HG02571 (cell line): ENCODE data around the gene USF2.
A peak's percentile ranks its signal among the peaks of the same experiment; 100 is the strongest.
"Not testable (repeated sequence)": the region's sequence is repeated elsewhere in the genome, so short reads cannot be mapped to it uniquely, and the experiment has no call there.

Source experiments
- ATAC-seq: cut with Tn5 transposase; IDR thresholded peaks from one replicate; pipeline ENCODE4 v1.9.1; 2021; ENCODE audit warnings: mild to moderate bottlenecking, moderate library complexity; ENCODE audit not compliant: unreplicated experiment

Gene USF2, protein sequence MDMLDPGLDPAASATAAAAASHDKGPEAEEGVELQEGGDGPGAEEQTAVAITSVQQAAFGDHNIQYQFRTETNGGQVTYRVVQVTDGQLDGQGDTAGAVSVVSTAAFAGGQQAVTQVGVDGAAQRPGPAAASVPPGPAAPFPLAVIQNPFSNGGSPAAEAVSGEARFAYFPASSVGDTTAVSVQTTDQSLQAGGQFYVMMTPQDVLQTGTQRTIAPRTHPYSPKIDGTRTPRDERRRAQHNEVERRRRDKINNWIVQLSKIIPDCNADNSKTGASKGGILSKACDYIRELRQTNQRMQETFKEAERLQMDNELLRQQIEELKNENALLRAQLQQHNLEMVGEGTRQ

GRCh38 chr19:35268536-35269437, at the start of gene USF2:
USF2 (plus strand) TSS chr19:35268962; CDS start chr19:35269102, 140 bp downstream.
- peak; percentile 16 for ATAC-seq

DNA sequence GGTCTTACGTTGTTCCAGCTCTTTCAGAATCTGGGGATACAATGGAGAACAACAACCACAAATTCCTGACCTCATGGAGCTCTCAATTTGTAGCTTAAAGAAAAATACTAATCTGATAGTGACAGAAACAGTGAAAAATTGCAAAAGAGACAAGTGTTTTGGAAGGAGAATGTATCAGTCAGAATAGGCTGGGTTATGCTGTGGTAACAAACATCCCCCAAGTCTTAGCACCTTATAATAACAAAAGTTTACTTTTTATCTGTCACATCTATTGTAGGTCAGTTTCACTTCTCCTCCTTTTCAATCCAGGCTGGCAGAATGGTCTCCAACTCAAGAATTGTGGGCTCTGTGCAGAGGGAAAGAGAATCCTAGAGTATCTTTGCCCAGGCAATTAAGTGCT, 49.8 kb upstream of the USF2 start:
- ATAC-seq = no peak

DNA sequence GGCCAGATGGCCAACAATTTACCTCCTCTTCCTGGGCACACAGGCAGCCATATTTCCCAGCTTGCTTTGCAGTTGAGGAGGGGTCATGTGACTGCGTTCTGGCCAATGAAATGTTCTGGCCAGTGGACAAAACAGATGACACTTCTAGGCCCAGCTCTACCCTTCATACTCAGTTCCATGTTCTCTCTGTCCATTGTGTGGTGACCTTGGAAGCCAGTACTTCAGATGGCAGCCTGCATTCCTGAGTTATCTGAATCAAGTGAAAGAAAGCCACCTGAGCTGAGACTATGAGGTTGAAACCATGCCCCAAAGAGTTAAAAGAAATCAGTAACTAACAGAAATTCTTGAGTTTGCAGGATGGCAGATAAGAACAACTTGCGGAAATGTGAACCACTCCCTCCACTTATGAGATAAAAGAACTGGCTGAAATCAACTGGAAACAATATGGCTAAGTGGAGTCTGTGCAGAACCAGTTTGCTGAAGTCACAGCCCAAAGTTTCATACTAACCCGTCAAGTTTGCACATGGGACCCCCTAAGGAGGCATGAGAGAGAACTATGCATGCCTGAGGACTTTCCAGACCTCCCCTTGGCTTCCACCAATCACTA, 48.3 kb upstream of the USF2 start:
- ATAC-seq = no peak

GRCh38 chr19:35220973-35221590, 47.7 kb upstream of the USF2 start:
- ATAC-seq = not testable (repeated sequence)

DNA sequence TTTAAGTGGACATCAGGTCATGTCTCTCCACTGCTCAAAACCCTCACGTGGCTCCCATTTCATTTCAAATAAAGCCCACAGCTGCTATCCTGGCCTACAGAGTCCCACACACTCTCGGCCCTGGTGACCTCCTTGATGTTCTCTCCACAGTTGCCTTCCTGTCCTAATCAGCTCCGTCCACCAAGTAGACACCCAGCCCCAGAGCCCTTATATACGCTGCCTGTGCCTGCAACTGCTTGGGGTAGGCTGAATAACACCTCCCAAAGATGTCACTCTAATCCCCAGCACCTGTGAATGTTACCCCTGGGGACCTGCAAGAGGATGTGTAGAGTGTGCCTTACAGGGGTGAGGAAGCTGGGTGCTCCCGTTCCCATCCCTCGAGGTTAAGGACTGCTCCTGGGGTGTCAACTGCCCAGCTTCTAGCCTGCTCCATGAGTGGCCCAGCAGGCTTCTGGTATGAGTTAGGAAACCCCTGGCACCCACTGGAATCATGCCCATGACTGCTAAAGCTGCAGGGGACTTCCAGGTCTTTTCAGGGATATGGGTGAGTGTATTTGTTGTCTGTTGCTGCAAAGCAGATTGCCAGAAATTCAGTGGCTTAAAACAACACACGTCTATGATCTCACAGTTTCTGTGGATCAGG, 46.3 kb upstream of the USF2 start:
- no peak for ATAC-seq

GRCh38 chr19:35223084-35223790, 45.5 kb upstream of the USF2 start:
- ATAC-seq = no peak

DNA sequence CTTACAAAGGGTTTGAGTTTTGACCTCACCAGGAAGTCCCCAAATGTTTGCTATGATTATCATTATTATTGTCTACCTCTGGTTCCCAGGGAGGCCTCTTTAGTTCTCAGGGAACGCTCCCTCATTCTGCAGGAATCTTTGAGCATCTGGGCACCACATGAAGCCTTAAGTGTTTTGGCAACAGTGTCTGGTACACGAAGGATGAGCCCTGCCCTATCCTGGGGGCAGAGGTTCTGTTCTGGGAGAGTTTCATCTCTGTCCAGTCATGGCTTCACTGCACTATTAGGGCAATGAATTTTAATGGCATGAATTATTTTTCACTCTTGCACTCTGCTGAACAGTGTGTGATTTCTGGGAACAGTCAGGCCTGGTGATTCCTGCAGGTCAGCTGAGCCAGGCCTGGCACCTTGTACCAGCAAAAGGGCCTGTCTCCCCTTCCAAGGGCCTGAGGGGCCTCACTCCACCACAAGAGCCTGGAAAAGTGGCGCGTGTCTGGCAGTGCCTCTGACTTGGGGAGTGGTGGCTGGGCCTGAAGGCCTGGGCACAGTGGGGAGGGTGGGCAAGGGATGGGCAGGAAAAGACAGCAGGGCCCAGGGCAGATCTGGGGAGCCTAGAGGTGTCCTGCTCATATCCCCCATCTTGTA, 44.8 kb upstream of the USF2 start:
- ATAC-seq = no peak

DNA sequence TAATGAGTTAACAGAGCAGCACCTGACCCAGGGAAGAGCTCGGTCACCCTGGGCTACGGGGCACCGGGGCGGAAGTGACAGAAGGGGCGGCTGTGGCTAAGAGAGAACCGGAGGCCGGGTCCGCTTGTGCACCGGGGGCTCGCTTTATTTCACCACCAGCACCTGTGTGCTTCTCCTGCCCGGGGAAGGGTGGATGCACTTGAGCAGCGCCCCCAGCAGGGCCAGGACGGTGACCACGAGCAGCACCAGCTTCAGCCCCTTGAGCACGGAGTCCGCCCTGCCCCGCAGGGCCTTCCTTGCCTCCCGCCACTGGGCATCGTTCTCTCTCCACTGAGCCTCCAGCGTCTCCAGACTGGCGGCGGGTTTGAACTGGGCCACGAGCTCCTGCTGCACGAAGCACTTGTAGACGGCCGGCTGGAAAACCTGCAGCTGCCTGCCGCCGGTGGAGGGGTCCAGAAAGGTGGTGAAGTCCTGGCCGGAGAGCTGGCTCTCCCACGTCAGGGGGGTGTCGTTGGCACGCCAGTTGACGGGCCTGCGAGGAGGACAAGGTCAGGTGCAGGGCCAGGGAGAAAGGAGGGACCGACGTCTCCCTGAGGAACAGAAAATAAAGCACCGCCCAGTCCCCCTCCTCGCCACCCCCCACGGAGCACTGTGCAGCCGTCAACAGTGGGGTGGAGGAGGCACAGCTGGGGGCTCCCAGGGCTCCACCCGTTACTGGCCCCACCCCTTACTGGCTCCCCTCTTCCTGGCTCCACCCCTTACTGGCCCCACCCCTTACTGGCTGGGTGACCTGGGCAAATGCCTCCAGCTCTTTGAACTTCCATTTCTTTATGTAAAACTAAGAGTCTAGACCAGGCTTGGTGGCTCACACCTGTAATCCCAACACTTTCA, 43.8 kb upstream of the USF2 start:
- ATAC-seq = no peak

DNA sequence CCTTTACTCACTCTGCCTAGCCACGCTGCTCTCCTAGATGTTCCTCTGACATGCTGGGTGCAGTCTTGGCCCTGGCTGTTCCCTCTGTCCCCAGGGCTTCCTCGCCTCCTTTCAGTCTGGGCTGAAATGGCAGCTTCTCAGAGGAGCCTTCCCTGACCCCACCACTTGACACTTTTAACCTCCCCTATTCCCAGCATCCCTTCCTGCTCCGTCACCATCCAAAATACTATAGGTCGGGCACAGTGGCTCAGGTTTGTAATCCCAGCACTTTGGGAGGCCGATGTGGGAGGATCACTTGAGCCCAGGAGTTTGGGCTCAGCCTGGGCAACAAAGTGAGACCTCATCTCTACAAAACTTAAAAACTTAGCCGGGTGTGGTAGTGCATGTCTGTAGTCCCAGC, 42.8 kb upstream of the USF2 start:
- no peak for ATAC-seq

- ATAC-seq = no peak
Measured at GRCh38 chr19:35226748-35227147, 42.0 kb upstream of the USF2 start.

GRCh38 chr19:35228177-35228930, 40.4 kb upstream of the USF2 start, which contains the start of gene FAM187B:
FAM187B (minus strand) TSS chr19:35228739; CDS start chr19:35228680, 59 bp downstream.
- no peak for ATAC-seq

DNA sequence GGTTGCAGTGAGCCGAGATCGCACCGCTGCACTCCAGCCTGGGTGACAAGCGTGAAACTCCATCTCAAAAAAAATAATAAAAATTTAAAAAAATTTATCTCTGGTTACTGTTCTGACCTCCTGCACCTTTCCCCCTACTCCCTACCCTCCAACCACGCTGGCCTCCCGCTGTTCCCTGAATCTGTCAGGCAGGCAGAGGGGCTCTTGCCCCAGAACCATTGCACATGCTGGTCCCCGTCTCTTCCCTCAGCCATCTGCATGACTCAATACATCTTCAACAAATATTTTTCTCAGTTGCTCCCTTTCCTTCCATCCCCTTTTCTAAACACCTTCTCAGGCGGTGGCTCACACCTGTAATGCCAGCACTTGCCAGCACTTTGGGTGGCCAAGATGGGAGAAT, 39.2 kb upstream of the USF2 start:
- no peak for ATAC-seq

DNA sequence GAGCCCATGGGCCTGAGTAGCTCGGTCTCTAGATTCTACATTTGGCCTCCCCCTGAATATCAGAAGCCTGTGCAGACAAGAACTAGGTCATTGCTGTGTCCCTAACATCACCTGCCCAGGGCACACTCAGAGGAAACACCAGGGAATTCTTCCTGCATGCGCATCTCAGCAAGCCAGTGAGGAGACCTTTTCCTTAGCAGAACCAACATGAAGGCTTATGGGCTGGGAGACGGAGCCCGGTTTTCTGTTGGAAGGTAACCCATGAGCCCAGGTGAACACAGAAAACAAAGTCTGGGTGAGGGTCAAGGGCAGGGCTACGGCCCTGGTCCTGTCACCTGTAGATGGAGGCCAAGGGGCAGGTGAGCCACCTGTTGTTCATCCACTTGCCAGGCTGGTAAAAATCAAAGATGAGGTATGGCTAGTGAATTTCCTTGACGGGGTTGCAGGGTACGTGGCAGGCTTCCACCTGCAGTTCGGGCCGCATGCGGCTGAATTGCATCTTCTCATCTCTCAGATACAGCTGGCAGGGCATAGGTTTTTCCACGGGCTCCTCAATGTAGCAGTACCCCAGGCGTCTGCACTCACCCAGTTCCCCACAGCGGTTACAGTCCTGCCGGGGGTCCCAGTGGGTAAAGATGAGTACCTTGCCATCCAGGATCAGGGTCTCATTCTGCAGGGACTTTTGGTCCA, 36.7 kb upstream of the USF2 start:
- ATAC-seq = no peak

GRCh38 chr19:35232912-35233311, 35.9 kb upstream of the USF2 start:
- ATAC-seq = no peak

DNA sequence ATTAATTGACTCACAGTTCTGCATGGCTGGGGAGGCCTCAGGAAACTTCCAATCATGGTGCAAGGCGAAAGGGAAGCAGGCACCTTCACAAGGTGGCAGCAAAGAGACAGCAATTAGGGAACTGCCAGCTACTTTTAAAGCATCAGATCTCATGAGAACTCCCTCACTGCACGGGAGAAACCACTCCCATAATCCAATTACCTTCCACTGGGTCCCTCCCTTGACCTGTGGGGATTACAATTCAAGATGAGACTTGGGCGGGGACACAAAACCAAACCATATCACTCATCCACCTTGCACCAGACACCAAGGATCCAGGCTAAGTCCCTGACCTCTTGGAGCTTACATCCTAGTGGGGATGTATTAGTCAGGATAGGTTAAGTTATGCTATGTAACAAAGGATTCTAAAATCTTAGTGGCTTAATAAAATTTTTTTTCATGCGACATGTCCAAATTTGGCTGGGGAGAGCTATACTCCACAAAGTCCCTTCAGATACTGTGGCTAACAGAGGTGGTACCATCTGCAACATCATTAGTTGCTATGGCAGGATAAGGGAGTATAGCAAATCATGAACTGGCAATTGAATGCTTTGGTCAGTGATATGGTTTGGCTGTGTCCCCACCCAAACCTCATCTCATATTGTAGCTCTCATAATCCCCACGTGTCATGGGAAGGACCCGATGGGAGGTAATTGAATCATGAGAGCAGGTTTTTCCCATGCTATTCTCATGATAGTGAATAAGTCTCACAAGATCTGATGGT, 31.9 kb upstream of the USF2 start:
- no peak for ATAC-seq

DNA sequence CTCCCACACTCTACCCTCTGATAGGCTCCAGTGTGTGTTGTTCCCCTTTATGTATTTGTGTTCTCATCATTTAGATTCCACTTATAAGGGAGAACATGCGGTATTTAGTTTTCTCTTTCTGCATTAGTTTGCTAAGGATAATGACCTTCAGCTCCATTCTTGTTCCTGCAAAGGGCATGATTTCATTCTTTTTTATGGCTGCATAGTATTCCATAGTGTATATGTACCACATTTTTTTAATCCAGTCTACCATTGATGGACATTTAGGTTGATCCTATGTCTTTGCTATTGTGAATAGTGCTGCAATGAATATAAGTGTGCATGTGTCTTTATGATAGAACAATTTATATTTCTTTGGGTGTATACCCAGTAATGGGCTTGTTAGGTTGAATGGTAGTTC, 29.2 kb upstream of the USF2 start:
- not testable (repeated sequence) for ATAC-seq
